ENCODE results near the gene TAF5L. TPM values are rescaled to one million over a fixed set of nuclear protein-coding genes. Genes with fewer than 3 reads are reported as not detected.

TAF5L gene
- total and polyA plus RNA-seq, 2 experiments from 2014 or later = 5.6 to 17.6 TPM

GRCh38 chr1:229648406-229648805 is 22.5 kb upstream of the TAF5L start:
- H3K79me2 ChIP-seq (replicated peaks; ENCODE audit: insufficient read depth) = no peaks in the 10 kb centered on the region
- TF ChIP-seq POLR2AphosphoS5 (IDR thresholded peaks at IDR 0.05; ENCODE audit: low read depth) (no peak), ZNF462 (CRISPR knock-in tag; IDR thresholded peaks at IDR 0.05) (no peak), REST (IDR thresholded peaks at IDR 0.05; ENCODE audit: unreplicated experiment) (no peak), EZH2phosphoT487 (IDR thresholded peaks at IDR 0.05; ENCODE audit: unreplicated experiment) (no peak), STAT1 (IDR thresholded peaks at IDR 0.05; ENCODE audit: unreplicated experiment) (no peak), JUNB (IDR thresholded peaks at IDR 0.05; ENCODE audit: unreplicated experiment) (no peak), ZNF114 (CRISPR knock-in tag; IDR thresholded peaks at IDR 0.05) (no peak), NANOG (IDR thresholded peaks at IDR 0.05; ENCODE audit: borderline replicate concordance) (no peak), EZH2 (IDR thresholded peaks at IDR 0.05; ENCODE audit: low read depth, unreplicated experiment) (no peak), CTCF (conservative IDR thresholded peaks at IDR 0.05; ENCODE audit: low read depth in 2 of 2) (no peak), ETS1 (IDR thresholded peaks at IDR 0.05) (no peak), ZNF331 (CRISPR knock-in tag; IDR thresholded peaks at IDR 0.05; ENCODE audit: low read depth) (no peak), CREB1 (CRISPR knock-in tag; IDR thresholded peaks at IDR 0.05; ENCODE audit: low read depth) (no peak)
- H3K27me3 ChIP-seq (ENCODE audit: insufficient read depth) = no peaks in the 10 kb centered on the region
- Mint-ChIP-seq H3K27me3 (ENCODE audit: insufficient read depth, low read depth, poor library complexity) (peaks cover 2% of the 10 kb centered on the region), H3K4me3 (no peak overlapping the region), H3K4me1 (no peaks in the 10 kb centered on the region), H3K9me3 (no peaks in the 10 kb centered on the region), H3K27ac (no peak overlapping the region), H3K36me3 (ENCODE audit: low read depth) (peaks cover 77% of the 10 kb centered on the region)
- no peaks in the 10 kb centered on the region for H3F3A ChIP-seq (replicated peaks; ENCODE audit: low read depth)
- H3K4me1 ChIP-seq (ENCODE audit: insufficient read depth) = no peaks in the 10 kb centered on the region
- no peaks in the 10 kb centered on the region for H3K9me2 ChIP-seq (ENCODE audit: insufficient read depth)
- H2AFZ ChIP-seq = no peak overlapping the region
- H3K36me3 ChIP-seq (ENCODE audit: insufficient read depth) = peaks cover 61% of the 10 kb centered on the region
- H3K4me3 ChIP-seq = no peak overlapping the region
- H4K20me1 ChIP-seq (replicated peaks; ENCODE audit: insufficient read depth) = peaks cover 5% of the 10 kb centered on the region; the same call in 1 of the 2 replicates
- DNase-seq (ENCODE audit: low spot score) = no peak
- H3K4me2 ChIP-seq = no peak overlapping the region
- ATAC-seq = no peak
- no peak overlapping the region for H3K27ac ChIP-seq (ENCODE audit: low read depth)

Data from GM23338 (cell line).